Gastrocnemius medialis (tissue), 4 donors: Measurements from ENCODE around the gene SULT1C2.

Source experiments
- POLR2A ChIP-seq, 2 donors: fragments of 450-650 bp; IDR thresholded peaks; one replicate each; pipeline ENCODE4 v1.6.1; 2017; ENCODE audit warnings: antibody characterized with exemption in 2 of 2, mild to moderate bottlenecking in 2 of 2, moderate library complexity in 2 of 2
- TF ChIP-seq, protein P1 (sequence below), 5 experiments: fragments of 450-650 bp in 3 of 5; fragments of 200-600 bp in 2 of 5; sonication (generic) in 2 of 5; IDR thresholded peaks in 4 of 5; conservative IDR thresholded peaks in 1 of 5; 1 replicate in 4 of 5; 2 replicates in 1 of 5; pipeline ENCODE4 v1.5.1; 2016 to 2019; ENCODE audit warnings: antibody characterized with exemption in 5 of 5, mild to moderate bottlenecking in 3 of 5, moderate library complexity in 3 of 5

DNA sequence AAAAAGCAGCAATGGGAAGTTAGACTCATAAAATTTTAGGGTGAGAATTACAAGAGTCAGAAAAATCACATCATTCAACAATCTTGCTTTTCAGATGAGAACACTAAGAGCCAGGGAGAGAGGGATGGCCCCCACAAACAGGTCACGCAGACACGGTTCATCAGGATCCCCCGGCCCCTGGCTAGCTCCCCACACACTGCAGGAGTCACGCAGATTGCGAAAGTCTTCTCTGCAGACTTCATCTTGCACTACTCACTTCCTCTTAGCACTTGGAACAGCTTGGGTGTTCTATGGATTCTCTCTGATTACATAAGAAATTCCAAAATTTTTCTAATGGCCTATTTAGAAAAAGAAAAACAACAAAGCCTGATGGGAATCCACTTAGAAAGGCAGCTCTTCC lies 21.6 kb upstream of the SULT1C2 start:
- TF ChIP-seq, protein P1, sequence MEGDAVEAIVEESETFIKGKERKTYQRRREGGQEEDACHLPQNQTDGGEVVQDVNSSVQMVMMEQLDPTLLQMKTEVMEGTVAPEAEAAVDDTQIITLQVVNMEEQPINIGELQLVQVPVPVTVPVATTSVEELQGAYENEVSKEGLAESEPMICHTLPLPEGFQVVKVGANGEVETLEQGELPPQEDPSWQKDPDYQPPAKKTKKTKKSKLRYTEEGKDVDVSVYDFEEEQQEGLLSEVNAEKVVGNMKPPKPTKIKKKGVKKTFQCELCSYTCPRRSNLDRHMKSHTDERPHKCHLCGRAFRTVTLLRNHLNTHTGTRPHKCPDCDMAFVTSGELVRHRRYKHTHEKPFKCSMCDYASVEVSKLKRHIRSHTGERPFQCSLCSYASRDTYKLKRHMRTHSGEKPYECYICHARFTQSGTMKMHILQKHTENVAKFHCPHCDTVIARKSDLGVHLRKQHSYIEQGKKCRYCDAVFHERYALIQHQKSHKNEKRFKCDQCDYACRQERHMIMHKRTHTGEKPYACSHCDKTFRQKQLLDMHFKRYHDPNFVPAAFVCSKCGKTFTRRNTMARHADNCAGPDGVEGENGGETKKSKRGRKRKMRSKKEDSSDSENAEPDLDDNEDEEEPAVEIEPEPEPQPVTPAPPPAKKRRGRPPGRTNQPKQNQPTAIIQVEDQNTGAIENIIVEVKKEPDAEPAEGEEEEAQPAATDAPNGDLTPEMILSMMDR (IDR thresholded peaks at IDR 0.05 in 4 of 5, conservative IDR thresholded peaks at IDR 0.05 in 1 of 5), result no peak
- TF ChIP-seq POLR2A (IDR thresholded peaks at IDR 0.05), result no peak
